Mesenchymal stem cell (in vitro differentiated cells and primary cell): Measurements from ENCODE around the gene SUN5.

ENCODE experiments used
- DNase-seq: peaks from one replicate; pipeline ENCODE4 v3.0.0-alpha.2; 2013
- H2AFZ ChIP-seq: one replicate; pipeline ENCODE4 v1.6.1; 2013; ENCODE audit warnings: low read depth, mild to moderate bottlenecking, control low read depth, inconsistent platforms, low read length, moderate library complexity
- H2AK5ac ChIP-seq: 2 replicates; pipeline ENCODE4 v1.6.1; 2013; ENCODE audit warnings: low read length, moderate library complexity, mild to moderate bottlenecking, inconsistent platforms; ENCODE audit not compliant: severe bottlenecking
- H2BK120ac ChIP-seq: one replicate; pipeline ENCODE4 v1.6.1; 2013; ENCODE audit warnings: low read depth, mild to moderate bottlenecking, inconsistent platforms, low read length, moderate library complexity
- H2BK12ac ChIP-seq, 2 experiments: one replicate each; pipeline ENCODE4 v1.6.1; 2013; ENCODE audit warnings: inconsistent platforms in 2 of 2, low read length in 2 of 2, mild to moderate bottlenecking in 2 of 2, moderate library complexity in 2 of 2, control low read depth in 1 of 2
- H2BK15ac ChIP-seq: one replicate; pipeline ENCODE4 v1.6.1; 2013; ENCODE audit warnings: mild to moderate bottlenecking, low read depth, inconsistent platforms; ENCODE audit not compliant: poor library complexity, severe bottlenecking
- H2BK5ac ChIP-seq: 2 replicates; pipeline ENCODE4 v1.6.1; 2013; ENCODE audit warnings: low read depth, mild to moderate bottlenecking, low read length, control low read depth, inconsistent platforms; ENCODE audit not compliant: poor library complexity, severe bottlenecking
- H3K14ac ChIP-seq, 2 experiments: one replicate each; pipeline ENCODE4 v1.6.1; 2013; ENCODE audit warnings: inconsistent platforms in 2 of 2, low read length in 2 of 2, control low read depth in 1 of 2, mild to moderate bottlenecking in 1 of 2, moderate library complexity in 1 of 2
- H3K18ac ChIP-seq, 2 experiments: one replicate each; pipeline ENCODE4 v1.6.1; 2013; ENCODE audit warnings: inconsistent platforms in 2 of 2, low read length in 2 of 2, control low read depth in 1 of 2, low read depth in 1 of 2, mild to moderate bottlenecking in 1 of 2
- H3K23ac ChIP-seq, 2 experiments: one replicate each; pipeline ENCODE4 v1.6.1; 2013; ENCODE audit warnings: inconsistent platforms in 2 of 2, low read length in 2 of 2, mild to moderate bottlenecking in 2 of 2, moderate library complexity in 2 of 2, control low read depth in 1 of 2
- H3K27ac ChIP-seq: 2 replicates; pipeline ENCODE4 v1.5.1; 2013; ENCODE audit warnings: mild to moderate bottlenecking, moderate library complexity, low read length, control low read depth, inconsistent platforms; ENCODE audit not compliant: poor library complexity, severe bottlenecking
- H3K27me3 ChIP-seq, 2 experiments: 2 replicates each; pipeline versions ENCODE4 v1.6.1 to v1.7.0; 2013; ENCODE audit warnings: low read length in 2 of 2, mild to moderate bottlenecking in 2 of 2, moderate library complexity in 2 of 2, control low read depth in 1 of 2, inconsistent platforms in 1 of 2; ENCODE audit not compliant: control insufficient read depth in 1 of 2, insufficient read depth in 1 of 2
- H3K36me3 ChIP-seq, 2 experiments: 2 replicates each; pipeline versions ENCODE4 v1.6.1 to v1.7.0; 2013; ENCODE audit warnings: low read length in 2 of 2, control low read depth in 1 of 2, inconsistent platforms in 1 of 2, low read depth in 1 of 2, mild to moderate bottlenecking in 1 of 2; ENCODE audit not compliant: insufficient read depth in 2 of 2, control insufficient read depth in 1 of 2
- H3K4ac ChIP-seq, 2 experiments: one replicate each; pipeline ENCODE4 v1.6.1; 2013; ENCODE audit warnings: inconsistent platforms in 2 of 2, low read length in 2 of 2, mild to moderate bottlenecking in 2 of 2, moderate library complexity in 2 of 2, control low read depth in 1 of 2, low read depth in 1 of 2
- H3K4me1 ChIP-seq: 2 replicates; pipeline ENCODE4 v1.6.1; 2013; ENCODE audit warnings: low read depth, low read length, control low read depth; ENCODE audit not compliant: control insufficient read depth, insufficient read depth
- H3K4me2 ChIP-seq: 2 replicates; pipeline ENCODE4 v1.6.1; 2013; ENCODE audit warnings: low read length, mild to moderate bottlenecking, inconsistent platforms; ENCODE audit not compliant: poor library complexity, severe bottlenecking
- H3K4me3 ChIP-seq, 2 experiments: 2 replicates each; pipeline versions ENCODE4 v1.5.1 to v1.7.0; 2013; ENCODE audit warnings: low read length in 2 of 2, mild to moderate bottlenecking in 2 of 2, control low read depth in 1 of 2, low read depth in 1 of 2; ENCODE audit not compliant: insufficient read depth in 1 of 2
- H3K79me1 ChIP-seq: replicated peaks from 2 replicates; pipeline ENCODE4 v1.6.1; 2013; ENCODE audit warnings: mild to moderate bottlenecking, control low read depth, low read length, inconsistent platforms; ENCODE audit not compliant: poor library complexity, severe bottlenecking
- H3K9ac ChIP-seq: 2 replicates; pipeline ENCODE4 v1.7.0; 2013; ENCODE audit warnings: mild to moderate bottlenecking, low read length, moderate library complexity
- H3K9me3 ChIP-seq: 2 replicates; pipeline ENCODE4 v1.7.0; 2013; ENCODE audit warnings: mild to moderate bottlenecking, low read length; ENCODE audit not compliant: control insufficient read depth
- H4K8ac ChIP-seq: one replicate; pipeline ENCODE4 v1.6.1; 2013; ENCODE audit warnings: inconsistent platforms, mild to moderate bottlenecking, low read length, moderate library complexity
- H4K91ac ChIP-seq: one replicate; pipeline ENCODE4 v1.6.1; 2013; ENCODE audit warnings: mild to moderate bottlenecking, low read length, inconsistent platforms
- WGBS: methylation state at CpG from one replicate; pipeline ENCODE4 v1.1.7; 2013; ENCODE audit warnings: mixed read lengths; 5-methylcytosine and 5-hydroxymethylcytosine counted together

The SUN5 gene

DNA sequence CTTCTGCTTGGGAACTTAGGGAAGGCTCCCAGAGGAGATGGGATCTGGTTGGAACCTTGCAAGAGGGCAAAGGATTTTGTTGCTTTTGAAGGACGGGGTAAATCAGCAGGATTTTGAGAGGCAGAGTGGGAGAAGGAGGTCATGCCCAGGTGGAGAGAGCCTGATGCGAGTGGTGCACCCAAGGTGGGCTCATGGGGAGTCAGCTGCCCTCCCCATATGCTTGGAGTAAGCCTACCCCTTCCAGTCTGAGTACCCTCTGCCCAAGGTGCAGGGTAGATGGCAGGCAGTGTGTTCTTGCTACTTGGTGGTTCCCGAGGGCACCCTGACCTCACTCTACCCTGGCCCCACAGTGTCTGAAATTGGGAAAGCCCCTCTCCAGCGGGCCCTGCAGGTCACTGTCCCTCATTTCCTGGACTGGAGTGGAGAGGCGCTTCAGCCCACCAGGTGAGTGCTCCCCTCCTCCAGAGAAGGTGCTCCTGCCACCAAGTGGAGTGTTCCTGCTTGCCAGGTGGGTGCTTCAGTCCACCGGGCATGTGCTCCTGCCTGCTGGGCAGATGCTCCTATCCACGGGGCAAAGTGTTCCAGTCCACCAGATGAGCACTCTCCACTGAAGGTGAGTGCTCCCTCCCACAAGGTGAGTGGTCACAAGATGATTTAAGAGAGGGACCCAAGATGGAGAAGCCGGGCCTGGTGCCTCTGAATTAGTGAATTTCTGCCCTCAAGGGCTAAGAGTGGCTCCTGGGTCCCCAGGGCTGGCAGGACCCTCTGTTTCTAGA, 6.6 kb upstream of the SUN5 start:
- H3K9ac ChIP-seq: no peak overlapping the region
- no peak overlapping the region for H2BK5ac ChIP-seq
- H4K8ac ChIP-seq: no peak overlapping the region
- H3K9me3 ChIP-seq: no peaks in the 10 kb centered on the region
- no peak overlapping the region for H2BK120ac ChIP-seq
- no peaks in the 10 kb centered on the region for H3K79me1 ChIP-seq
- WGBS: 74% methylated on average over 8 of the region's 8 CpGs
- H3K23ac ChIP-seq: no peak overlapping the region
- H3K36me3 ChIP-seq: no peaks in the 10 kb centered on the region
- no peak overlapping the region for H3K4me3 ChIP-seq
- H2BK15ac ChIP-seq: no peak overlapping the region
- no peak overlapping the region for H2BK12ac ChIP-seq
- no peak overlapping the region for H3K4me2 ChIP-seq
- DNase-seq: no peak
- H2AFZ ChIP-seq: no peak overlapping the region
- H3K14ac ChIP-seq: no peak overlapping the region
- H4K91ac ChIP-seq: no peak overlapping the region
- no peak overlapping the region for H3K27ac ChIP-seq
- no peak overlapping the region for H3K18ac ChIP-seq
- H3K27me3 ChIP-seq: peaks cover 26 to 65% of the 10 kb centered on the region in 2 experiments
- H2AK5ac ChIP-seq: no peak overlapping the region
- no peak overlapping the region for H3K4ac ChIP-seq
- peaks cover 5% of the 10 kb centered on the region for H3K4me1 ChIP-seq

DNA sequence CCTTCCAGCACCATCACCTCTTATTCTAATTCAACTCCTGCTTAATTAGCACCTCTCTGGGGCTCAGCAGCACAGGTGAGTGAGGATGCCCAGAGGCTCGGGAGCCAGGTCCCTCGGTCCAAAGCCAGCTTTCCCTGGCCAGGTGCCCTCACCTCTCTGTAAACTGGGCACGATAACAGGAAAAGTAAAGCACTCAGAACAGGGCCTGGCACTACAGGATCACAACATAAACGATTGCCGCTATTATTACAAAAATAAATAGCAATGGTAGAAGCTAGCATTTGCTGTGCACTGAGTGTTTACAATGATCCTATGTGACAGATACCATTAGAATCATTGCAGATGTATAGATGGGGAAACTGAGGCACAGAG, 5.9 kb upstream of the SUN5 start:
- Histone ChIP-seq H3K4me3 (no peak overlapping the region), H3K4ac (no peak overlapping the region), H4K91ac (no peak overlapping the region), H2BK12ac (no peak overlapping the region), H3K9me3 (no peaks in the 10 kb centered on the region), H3K4me2 (no peak overlapping the region), H3K9ac (no peak overlapping the region), H3K79me1 (no peaks in the 10 kb centered on the region), H3K23ac (no peak overlapping the region), H2BK120ac (no peak overlapping the region), H2BK5ac (no peak overlapping the region), H3K27ac (no peak overlapping the region), H3K18ac (no peak overlapping the region), H3K14ac (no peak overlapping the region), H2AK5ac (no peak overlapping the region), H3K4me1 (peaks cover 5% of the 10 kb centered on the region), H3K36me3 (no peaks in the 10 kb centered on the region), H4K8ac (no peak overlapping the region), H2BK15ac (no peak overlapping the region), H3K27me3 (peaks cover 19 to 58% of the 10 kb centered on the region in 2 experiments), H2AFZ (no peak overlapping the region)
- 60% methylated on average over 4 of the region's 5 CpGs for WGBS
- no peak for DNase-seq

DNA sequence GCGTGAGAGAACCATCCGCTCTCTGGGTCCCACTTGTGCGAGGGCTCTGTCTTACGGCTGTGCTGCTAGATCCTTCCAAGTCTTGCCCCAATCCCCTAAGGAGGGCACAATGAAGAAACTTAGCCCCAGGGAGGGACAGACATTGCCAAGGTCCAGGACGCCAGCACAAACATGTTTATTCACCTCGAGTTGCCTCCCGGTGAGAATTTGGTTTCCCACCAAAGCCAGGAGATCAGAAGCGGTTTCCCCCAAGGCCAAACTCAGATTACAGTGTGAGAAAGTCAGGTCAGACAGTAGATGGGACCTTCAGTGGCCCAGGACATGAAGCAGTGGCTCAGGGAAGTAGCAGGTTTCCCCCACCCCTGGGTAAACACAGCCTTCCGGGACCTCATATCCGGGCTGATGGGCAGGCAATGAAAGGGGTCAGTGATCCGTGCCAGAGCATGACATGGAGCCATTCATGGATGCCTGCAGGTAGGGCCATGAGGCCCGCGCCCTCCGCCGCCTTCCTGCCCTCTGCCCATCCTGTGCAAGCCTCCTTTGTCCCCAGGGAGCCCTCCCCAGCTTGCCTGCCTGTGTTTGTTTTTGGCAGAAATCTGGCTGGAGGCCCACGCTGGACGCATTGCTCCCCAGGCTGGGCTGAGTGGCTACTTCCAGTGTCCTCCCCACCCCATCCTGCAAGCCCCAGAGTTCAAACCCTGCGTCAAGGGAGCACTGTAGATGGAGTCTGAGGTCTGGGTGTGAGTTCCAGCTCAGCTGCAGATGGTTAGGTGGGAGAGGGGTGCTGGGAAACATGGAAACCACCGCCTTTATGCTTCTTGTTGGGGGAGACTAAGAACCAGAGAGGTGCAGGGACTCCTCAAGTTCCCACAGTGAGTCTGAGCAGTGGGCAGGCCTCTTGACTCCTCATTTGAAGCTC, 5.2 kb upstream of the SUN5 start:
- H3K79me1 ChIP-seq: no peaks in the 10 kb centered on the region
- no peak overlapping the region for H4K8ac ChIP-seq
- no peak overlapping the region for H3K14ac ChIP-seq
- H2BK5ac ChIP-seq: no peak overlapping the region
- H2BK15ac ChIP-seq: no peak overlapping the region
- no peak overlapping the region for H3K4me2 ChIP-seq
- no peaks in the 10 kb centered on the region for H3K36me3 ChIP-seq
- no peak overlapping the region for H3K4me3 ChIP-seq
- no peak overlapping the region for H2BK12ac ChIP-seq
- H2BK120ac ChIP-seq: no peak overlapping the region
- H3K9ac ChIP-seq: no peak overlapping the region
- no peak overlapping the region for H3K23ac ChIP-seq
- H2AFZ ChIP-seq: no peak overlapping the region
- H4K91ac ChIP-seq: no peak overlapping the region
- H2AK5ac ChIP-seq: no peak overlapping the region
- peaks cover 13 to 51% of the 10 kb centered on the region in 2 experiments for H3K27me3 ChIP-seq
- DNase-seq: no peak
- no peaks in the 10 kb centered on the region for H3K9me3 ChIP-seq
- peaks cover 5% of the 10 kb centered on the region for H3K4me1 ChIP-seq
- no peak overlapping the region for H3K4ac ChIP-seq
- no peak overlapping the region for H3K27ac ChIP-seq
- WGBS: 77% methylated on average over 18 of the region's 19 CpGs
- H3K18ac ChIP-seq: no peak overlapping the region
